Activated gamma-delta T cell (primary cell): ENCODE data around the gene HTR3C.

Experiments used
- DNase-seq: peaks from one replicate; lab custom pipeline; 2025; lab: John Stamatoyannopoulos, UW

HTR3C gene

GRCh38 chr3:184085389-184085852 is 32.6 kb downstream of the HTR3C start:
- DNase-seq, result no peak

DNA sequence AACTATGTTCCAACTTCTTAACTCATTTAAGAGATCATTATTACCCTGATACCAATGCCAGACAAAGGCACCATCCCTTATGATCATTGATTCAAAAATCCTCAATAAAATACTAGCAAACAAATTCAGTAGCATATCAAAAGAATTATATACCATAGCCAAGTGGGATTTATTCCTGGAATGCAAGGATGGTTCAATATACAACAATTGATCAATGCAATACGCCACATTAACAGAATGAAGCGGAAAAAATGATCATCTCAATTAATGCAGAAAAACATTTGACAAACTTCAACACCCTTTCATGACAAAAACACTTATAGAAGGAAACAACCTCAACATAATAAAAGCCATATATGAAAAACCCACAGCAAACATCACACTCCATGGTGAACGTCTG is 39.4 kb downstream of the HTR3C start:
- DNase-seq, result no peak

DNA sequence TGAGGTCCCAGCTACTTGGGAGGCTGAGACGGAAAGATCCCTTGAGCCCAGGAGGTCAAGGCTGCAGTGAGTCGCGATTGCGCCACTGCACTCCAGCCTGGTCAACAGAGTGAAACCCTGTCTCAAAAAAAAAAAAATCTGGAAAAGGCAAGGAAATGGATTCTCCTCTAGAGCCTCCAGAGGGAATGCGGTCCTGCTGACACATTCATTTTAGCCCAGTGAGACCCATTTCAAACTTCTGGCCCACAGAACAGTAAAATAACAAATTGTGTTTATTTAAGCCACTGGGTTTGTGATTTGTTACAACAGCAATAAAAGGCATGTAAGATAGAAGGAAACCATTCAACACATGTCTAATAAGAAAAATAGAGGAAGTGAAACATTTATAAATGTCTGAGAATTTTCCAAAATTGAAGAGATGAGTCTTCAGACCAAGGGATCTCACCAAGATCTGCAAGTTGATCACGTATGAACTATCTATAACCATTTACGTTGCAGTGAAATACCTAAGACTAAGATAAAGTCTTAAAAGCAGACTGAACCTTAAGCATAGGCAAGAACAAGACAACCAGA is 44.0 kb downstream of the HTR3C start, which contains the start of gene HTR3E:
Gene HTR3E (plus strand): TSS at position 254 of the 573 bp plus-strand sequence. CDS start 466 bp downstream, outside the sequence.
- no peak for DNase-seq

GRCh38 chr3:184097556-184097955 is 44.7 kb downstream of the HTR3C start:
- DNase-seq, result no peak

GRCh38 chr3:184099806-184100686 is 47.2 kb downstream of the HTR3C start:
- DNase-seq, result no peak
